ELR (cell line): ENCODE data around the gene ABHD12.
"Not testable (repeated sequence)": the region's sequence is repeated elsewhere in the genome, so short reads cannot be mapped to it uniquely, and the experiment has no call there.

ENCODE experiments used
- DNase-seq: peaks from one replicate; pipeline ENCODE4 v3.0.0-alpha.2; 2015; ENCODE audit warnings: low read depth

Gene ABHD12

DNA sequence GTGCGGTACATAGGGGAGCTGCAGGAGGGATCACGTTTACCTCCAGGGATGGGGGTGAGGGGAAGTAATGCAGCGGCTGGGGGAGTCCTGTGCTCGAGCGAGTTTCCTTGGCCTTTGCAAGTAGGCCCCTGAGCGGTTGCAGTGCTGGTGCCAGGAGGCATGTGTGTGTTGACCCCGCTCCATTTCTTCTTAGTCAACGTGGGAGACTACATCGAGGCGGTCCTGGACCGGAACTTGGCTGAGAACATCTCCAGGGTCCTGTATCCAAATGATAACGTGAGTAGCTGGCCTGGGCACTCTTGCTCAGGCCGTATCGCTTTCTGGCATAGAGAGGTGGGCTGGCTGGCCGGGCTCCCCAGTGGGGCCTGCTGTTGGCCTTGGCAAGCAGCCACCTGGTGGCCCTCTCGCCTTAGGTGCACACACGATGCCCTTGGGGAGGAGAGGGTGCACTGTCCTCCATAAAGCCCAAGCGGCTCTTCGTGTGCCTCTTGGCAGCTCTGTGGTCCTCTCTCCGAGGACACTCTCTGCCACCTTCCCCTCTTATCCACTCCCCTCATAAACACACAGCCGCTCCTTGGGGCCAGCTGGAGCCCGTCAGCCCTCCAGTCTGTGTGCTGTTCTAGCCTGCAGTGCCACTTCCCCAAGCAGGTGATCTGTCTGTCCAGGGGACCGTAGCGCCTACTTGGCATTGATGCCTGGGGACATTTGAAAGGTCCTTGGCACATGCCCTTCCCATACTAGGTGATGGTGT, 113.4 kb downstream of the ABHD12 start:
- no peak for DNase-seq

DNA sequence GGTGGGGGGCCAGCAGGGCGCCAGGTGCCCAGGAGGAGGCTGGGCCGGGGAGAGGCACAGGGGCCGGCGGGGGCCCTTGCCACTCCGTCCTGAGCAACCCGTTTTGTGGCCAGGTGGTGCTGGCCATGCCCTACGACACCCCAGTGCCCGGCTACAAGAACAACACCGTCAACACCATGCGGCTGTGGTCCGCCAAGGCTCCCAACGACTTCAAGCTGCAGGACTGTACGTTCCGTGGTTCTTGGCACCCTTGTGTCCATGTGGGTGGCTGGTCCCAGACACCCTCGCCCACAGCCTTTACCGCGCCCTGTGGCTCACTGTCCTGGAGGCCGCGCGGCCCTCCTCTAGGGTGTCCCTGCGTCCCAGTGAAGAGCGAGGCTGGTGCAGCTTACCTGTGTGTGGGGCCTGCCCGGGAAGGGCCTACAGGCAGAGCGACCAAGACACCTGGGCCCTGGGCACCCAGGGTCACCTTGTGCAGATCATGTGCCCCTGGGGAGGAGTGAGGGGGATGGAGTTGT, 114.0 kb downstream of the ABHD12 start:
- DNase-seq, result no peak

DNA sequence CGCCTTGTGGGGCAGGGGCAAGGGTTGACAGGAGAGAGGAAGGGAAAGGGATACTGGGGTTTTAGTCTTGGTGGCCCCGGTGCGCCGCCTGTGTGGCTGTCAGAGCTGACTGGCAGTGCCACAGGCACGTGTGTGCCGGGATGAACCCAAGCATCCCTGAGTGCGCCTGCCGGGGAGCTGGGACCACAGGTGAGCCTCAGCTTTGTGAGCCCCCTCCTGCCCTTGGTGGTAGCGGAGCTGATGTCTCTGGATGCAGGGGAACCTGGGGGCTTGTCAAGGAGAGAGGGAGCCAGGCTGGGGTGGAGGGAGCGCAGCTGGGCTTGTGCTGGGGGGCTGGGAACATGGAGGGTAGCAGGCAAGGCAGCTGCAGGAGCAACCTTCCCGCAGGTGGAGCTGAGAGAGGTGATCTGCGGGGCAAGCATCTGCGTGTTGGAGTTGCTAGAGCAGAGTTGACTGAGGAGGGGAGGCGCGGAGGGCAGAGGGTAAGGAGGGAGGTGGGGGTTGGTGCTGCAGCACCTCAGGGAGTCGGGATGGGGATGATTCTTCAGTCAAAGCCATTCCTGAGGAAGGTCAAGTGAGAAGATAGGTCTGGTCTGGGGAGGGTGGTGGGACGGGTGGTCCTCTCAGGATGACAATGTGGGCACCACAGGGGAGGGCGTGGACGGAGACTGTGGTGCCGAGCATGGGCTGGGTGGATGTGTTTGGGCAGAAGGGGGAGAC, 114.7 kb downstream of the ABHD12 start:
- no peak for DNase-seq

DNA sequence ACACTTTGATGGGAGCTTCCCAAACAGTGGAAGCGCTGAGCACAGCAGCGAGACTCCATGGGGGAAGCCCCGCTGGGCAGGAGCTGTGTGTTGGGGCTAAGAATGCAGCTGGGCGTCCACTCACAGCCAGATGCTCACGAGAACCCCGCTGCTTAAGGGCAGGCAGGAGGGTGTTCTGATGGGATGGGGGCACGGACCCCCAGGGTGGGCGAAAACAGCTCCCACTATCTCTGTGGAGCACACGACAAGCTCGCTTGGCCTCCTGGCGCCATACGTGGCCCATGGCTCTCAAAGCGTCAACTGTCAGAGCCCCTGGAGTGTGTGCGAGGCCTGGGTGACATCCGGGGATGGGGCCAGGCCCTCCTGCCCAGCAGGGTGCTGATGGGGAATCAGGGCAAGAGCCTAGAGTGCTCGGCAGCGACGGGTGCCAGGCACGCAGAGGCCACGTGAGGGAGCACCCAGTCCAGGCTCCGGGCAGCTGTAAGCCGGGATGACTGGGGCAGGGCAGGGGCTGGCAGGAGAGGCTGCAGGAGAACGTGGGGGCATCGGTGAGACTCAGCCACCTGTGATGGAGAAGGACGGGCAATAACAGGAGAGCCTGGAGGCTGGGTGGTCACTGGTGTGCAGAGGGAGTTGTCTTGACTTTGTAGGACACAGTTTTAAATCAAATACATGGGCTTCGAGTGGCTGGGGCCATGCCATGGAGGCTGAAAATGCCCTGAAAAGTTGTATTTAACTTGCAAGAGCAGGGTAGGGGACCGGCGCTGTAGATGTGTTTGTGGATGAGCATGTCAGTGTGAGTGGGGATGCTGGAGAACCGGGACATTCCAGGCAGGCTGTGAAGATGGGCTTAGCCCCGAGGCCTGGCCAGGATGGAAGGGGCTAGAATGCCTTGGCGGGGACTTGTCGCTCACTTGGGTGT, 115.5 kb downstream of the ABHD12 start:
- DNase-seq, result no peak

DNA sequence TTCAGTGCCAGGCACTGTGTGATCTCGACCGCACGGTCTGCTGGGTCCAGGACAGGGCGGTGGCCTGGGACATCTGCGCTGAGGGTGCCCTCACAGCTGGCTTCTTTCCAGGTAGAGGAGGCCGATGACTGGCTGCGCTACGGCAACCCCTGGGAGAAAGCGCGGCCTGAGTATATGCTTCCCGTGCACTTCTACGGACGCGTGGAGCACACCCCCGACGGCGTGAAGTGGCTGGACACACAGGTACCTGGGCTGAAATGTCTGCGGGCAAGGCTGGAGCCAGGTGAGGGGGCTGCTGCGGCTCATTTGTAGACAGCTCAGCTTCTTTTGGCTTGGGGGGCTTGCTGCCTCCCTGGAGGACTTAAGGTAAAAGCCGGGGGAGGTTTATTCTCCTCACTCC, 116.2 kb downstream of the ABHD12 start:
- DNase-seq, result no peak

DNA sequence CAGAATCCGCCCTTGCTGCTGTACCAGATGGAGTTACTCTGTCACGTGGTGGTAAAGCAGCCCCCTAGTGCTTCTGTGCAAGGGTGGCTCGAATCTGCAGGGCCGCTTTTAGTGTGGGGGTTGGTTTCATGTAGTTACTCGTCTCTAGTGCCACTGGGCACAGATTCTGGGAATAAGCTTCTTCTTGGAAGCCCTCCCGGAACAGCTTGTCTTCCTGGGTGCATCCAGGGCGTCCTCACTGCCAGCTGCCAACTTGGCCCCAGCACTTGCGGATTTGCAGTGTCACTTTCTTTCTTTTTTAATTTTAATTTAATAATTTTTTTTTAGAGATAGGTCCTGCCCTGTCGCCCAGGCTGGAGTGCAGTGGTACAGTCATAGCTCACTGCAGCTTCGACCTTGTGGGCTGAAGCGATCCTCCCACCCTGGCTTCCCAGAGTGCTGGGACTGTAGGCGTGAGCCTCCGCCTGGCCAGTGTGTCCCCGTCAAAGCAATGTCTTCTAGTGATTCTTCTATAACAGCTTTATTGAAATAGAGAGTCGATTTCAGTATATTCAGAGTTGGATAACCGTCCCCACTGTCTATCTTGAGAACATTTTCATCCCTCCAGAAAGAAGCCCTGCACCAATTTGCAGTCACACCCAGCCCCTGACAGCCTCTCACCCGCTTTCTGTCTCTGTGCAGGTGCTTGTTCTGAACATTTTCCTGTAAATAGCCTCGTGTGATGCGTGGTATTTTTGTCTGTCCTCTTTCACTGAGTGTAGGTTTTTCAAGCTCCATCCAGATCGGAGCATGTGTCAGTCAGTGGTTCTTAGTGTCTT, 116.9 kb downstream of the ABHD12 start:
- no peak for DNase-seq

DNA sequence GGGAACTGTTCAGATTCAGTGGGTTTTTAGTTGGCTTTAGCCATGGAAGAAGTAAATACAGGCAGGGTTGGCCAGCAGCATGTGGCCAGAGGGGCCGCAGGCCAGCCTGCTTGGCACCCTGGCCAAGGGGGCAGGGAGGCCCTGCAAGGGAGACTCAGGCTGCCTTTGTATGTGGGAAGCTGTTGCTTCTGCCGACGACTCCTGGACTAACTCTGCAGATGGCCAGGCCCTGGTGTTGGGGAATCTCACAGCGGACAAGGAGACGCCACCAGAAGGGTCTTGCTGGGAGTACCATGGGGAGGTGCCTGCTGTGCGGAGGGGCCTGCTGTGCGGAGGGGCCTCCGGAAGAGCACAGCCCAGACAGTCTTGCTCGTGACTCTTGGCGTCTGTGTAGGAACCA, 117.6 kb downstream of the ABHD12 start:
- DNase-seq, result no peak

DNA sequence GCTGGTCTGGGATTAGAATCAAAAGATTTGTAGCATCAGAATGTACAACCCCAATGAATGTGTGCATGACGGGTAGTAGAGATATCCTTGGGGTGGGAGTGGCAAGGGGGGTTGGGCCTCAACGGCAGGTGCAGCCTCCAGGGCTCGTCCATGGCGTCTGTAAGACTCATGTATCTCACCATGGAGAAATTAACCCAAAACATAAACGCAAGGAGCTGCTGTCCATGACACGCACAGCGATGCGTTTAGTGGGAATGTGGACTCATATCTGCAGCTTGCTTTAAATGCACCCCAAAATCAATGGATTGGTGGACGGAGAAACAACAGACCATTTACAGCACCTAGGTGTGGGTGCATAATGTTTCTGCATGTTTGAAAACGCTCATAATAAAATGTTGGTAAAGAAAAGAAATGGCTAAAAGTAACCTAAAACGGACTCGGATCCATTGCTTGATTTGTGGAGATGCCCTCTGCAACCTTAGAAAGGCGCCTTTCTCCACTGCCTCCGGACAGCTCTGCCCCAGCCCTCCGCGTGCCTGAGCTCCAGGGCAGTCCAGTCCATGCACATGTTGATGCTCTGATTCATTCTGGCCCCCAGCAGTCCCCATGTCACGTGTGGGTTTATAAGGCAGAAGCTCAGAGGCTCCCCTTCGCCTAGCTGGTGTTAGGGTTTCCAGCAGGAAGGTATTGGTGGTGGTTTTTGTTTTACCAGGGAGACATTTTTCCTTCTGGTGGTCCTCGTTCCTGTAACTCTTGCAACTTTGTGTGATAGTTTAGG, 118.2 kb downstream of the ABHD12 start:
- DNase-seq, result no peak

DNA sequence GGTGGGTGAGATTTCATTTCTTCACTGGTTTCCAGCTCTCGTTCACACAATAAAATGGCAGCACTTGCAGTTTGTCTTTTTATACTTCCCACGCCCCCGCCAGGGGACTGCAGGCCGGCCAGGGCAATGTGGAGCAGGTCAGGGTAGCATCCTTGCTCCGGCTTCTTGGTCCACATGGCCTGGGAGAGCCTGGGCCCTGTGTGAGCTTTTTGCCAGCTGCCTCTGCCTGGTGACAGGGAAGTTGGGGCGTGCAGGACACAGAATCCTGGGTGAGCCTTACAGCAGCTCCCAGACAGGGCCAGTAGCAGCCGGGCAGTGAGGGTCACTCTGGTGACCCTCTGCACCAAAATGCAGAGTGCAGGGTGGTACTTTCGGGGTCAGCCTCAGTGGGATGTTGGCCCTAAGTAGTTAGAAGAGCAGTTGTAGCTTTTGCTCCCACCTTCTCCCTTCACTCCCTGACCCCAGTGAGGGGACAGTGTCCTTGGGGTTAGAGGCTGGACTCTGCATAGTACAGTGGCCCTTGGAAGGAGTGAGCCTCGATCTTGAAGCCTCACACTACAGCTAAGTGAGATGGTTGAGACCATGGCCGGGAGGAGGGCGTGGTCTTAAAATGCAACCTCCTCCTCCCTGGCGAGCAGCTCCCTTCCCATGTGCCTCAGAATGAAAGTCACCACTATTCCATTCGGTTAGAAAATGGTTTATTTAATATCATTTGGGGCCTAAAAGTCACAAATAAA, 119.0 kb downstream of the ABHD12 start:
- no peak for DNase-seq

DNA sequence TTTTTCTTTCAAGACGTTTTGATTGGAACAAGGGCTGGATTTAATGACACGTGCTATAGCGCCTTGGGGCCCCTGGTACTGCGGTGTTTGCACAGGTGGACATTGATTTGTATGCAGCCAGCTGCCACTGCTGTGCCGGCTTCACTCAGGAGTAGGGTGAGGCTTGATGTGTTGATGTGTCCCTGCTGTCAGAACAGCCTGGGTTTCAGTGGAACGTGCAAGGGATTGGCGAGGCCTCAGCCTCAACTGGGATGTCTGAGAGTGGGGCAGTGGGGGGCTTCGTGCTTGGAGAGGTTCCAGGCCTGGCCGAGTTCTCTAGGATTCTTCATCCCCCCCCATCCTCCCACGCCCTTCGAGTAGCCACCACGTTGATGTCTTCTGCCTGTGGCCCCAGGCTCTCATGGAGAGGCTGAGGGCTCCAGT, 119.8 kb downstream of the ABHD12 start:
- no peak for DNase-seq

DNA sequence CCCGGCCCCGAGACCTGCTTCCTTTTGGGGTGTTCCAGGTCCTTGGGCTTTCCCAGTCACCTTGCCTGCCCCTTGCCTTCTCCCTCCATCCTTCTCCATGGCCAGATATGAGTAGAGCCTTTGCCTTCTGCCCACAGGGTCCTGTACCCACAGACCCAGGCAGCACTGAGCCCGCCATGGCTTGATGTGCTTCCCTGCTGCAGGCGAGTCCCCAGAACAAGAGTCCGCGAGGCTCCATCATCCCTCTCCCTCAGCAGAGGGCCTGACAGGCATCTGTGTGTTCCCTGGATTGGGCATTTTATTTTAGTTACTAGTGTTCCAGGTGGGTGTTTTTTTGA, 120.8 kb downstream of the ABHD12 start:
- no peak for DNase-seq

DNA sequence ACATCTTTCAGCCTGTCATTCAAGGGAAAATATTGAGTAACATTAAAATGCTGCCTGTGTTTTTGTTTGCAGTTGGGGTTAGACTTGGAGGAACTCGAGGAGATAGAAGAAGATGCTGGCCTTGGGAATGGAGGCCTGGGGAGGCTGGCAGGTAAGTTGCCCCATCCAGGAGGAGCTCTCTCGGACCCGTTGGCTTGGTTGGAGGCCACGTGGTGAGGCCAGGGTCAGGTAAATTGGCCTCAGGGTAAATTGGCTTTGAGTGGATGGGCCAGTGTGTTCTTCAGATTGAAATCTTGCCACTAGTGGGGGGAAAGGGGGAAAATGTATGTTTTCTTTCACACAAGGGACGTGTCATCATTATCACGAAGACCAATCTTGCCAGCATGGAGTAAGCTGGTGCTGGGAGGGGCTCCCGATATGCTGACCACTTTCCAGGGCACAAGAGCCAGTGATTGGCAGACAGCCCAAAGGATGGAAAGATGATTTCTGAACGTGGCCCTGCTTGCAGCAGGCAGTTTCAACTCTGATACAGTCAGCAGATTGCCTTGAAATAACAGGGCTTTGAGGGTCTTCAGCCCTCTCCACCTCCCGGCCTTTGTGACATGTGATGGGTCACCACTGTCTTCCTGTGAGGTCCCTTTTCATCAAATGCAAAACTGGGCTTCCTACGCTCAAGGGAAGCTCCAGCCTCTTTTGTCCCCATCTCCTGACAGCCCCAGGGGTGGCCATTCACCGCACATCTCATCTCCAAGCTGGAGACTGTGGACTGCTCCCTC, 121.4 kb downstream of the ABHD12 start:
- no peak for DNase-seq

DNA sequence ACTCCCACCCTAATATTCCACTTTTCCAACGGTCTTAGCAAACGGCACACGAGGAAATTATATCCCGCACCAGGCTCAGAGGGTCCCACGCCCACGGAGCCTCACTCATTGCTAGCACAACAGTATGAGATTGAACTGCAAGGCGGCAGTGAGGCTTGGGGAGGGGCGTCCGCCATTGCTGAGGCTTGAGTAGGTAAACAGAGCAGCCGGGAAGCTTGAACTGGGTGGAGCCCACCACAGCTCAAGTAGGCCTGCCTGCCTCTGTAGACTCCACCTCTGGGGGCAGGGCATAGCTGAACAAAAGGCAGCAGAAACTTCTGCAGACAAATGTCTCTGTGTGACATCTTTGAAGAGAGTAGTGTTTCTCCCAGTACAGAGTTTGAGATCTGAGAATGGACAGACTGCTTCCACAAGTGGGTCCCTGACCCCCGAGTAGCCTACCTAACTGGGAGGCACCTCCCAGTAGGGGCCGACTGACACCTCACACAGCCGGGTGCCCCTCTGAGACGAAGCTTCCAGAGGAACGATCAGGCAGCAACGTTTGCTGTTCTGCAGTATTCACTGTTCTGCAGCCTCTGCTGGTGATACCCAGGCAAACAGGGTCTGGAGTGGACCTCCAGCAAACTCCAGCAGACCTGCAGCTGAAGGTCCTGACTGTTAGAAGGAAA, 129.7 kb downstream of the ABHD12 start:
- DNase-seq, result not testable (repeated sequence)

DNA sequence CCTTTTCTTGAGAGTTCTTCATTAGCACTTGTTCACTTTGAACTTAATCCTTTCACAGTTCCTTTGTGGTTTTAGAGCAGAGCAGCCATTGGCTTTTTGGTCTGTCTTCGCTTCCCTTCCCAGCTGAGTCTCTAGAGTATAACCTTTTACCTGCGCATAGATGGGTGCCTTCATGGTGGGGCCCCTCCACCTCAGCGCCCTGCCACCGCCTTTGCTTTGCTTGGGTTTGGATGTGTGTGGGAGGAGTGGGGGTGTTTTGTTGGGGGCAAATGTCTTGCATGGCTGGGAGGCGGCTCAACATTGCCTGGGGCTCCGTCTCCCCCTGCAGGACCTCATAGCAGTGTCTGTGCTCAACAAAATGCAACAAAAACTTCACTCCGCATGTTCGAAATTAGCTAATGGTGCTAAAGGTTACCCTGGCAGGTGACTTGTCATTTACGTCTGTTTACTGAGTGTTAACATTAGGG, 130.8 kb downstream of the ABHD12 start:
- no peak for DNase-seq

DNA sequence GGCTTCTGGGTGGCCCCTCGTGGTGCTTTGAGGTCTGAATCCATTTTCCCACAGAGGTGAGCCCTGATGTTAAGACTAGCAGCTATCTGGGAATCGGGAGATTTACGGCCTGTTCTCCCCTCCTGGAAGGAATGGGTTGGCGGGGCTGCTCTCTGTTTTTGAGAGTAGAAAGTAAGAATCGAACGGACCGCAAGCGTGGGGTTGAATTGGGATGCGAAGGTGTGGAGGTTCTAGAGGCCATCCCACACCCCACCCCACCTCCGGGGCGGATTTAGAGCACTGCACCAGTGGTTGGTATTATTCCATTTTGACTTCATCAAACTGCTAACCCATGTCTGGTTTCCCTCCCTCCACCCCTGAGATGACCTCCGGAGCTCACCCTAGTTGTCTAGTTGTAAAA, 131.3 kb downstream of the ABHD12 start:
- DNase-seq, result no peak

DNA sequence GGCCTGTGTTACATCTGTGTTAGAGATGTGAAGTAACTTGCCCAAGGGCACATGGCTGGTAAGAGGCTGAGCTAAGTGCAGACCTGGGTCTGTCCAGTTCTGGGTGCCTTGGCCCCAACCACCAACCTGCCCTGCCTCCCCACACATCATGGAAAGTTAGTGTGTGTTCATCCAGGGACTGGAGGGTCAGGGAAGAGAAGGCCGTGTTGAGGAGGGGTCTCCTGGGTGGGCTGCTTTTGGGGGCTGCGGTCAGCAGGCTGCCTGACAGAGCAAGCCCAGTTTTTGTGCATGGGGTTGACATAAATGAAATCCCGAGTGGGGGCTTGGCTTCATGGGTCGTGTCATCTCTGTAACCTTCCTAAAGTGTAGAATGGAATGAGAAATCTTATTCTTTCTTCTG, 131.8 kb downstream of the ABHD12 start:
- DNase-seq, result no peak

DNA sequence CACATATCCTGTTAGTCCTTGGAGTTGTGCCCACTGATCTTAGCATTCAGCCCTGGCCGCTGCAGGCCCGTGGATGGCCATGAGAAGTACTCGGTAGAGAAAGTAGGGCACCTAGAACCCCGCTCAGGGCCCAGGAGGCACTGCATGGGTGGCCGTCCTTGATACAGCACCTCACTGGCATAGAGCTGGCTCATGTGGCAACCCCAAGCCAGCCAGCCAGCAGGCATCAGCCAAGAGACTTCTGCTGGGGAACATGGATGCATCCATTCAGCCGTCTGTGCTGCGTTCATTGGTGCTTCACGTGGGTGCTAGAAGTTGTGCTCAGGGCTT, 132.2 kb downstream of the ABHD12 start:
- DNase-seq, result no peak

DNA sequence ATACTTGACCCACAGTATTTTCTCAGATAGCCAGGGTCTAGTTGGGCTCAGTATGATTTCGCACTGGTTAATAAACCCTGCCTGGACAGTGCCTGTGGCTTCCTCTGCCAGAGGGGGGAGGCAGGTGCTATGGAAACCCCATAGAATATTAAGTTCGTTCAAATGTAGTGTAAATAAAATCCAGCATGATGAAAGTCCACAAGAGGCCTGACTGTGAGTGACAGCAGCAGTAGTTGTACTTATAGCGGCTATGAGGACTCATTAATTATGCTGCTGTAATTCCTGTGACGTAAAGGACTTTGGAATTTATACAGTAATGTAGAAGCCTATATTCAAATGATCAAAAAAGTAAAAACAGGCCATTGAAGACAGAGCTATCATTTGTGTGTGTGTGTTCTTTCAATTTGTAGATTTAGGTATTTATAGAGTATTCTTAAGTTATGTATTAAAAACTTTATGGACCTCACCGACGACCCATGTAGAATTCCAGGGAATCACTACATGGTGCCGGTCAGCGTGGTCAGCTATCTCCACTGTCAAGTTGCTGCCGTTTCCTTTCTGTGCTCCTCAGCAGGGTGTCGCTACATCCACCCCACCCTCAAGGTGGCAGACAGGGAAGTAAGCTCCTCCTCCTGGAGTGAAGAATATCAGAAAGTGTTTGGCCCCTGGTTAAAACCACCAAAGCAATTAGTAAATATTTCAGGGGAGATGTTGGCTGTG, 132.7 kb downstream of the ABHD12 start:
- DNase-seq, result no peak
